ENCODE data around the gene TTC4.

DNA sequence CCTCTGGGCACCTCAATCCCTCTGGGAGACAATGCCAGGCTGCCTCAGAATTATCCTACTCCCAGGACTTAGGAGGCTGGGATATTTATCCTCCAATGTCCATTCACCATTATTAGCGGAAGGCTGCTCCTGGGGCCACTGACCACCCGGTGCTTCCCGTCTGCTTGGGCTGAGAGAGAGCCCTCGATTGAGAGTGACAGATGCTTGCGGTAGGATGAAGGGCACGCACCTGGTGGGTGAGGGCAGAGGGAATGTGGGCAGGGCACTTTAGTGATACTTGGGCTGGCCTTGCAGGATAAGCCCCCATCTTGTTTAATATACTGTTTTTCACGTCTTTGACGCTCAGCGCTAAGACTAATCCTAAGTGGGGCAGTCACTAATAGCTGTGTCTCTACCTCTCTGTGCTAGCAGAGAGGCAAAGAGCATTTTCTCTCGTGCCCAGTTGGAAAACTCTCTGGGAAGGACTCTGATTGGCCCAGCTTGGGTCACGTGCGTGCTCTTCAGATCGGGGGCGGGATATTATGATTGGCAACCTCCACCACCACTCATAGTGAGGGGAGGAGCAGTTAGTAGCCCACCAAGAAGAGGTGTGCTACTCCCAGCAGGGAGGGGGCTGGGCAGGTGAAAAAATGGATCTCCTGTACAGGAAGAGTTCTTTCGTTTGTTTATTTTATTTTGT is 59.3 kb downstream of the TTC4 start:
- TF ChIP-seq, protein P1, sequence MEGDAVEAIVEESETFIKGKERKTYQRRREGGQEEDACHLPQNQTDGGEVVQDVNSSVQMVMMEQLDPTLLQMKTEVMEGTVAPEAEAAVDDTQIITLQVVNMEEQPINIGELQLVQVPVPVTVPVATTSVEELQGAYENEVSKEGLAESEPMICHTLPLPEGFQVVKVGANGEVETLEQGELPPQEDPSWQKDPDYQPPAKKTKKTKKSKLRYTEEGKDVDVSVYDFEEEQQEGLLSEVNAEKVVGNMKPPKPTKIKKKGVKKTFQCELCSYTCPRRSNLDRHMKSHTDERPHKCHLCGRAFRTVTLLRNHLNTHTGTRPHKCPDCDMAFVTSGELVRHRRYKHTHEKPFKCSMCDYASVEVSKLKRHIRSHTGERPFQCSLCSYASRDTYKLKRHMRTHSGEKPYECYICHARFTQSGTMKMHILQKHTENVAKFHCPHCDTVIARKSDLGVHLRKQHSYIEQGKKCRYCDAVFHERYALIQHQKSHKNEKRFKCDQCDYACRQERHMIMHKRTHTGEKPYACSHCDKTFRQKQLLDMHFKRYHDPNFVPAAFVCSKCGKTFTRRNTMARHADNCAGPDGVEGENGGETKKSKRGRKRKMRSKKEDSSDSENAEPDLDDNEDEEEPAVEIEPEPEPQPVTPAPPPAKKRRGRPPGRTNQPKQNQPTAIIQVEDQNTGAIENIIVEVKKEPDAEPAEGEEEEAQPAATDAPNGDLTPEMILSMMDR (conservative IDR thresholded peaks at IDR 0.05 in 1 of 2, IDR thresholded peaks at IDR 0.05 in 1 of 2; ENCODE audit: extremely low read depth in 1 of 2, insufficient read depth in 1 of 2, low read depth in 1 of 2, low read length in 2 of 2), result no peak
- TF ChIP-seq EZH2 (IDR thresholded peaks at IDR 0.05; ENCODE audit: borderline replicate concordance, low read length), result no peak
